ENCODE results near the gene ANKRD53.

- TF ChIP-seq TARDBP (IDR thresholded peaks at IDR 0.05) (no peak), BHLHE40 (IDR thresholded peaks at IDR 0.05; ENCODE audit: borderline replicate concordance) (no peak)
Observed at GRCh38 chr2:70990216-70990615, 11.8 kb downstream of the ANKRD53 start.
